HG02759 (cell line): ENCODE measurements around the gene ARMC2.
"Not testable (repeated sequence)": the region's sequence is repeated elsewhere in the genome, so short reads cannot be mapped to it uniquely, and the experiment has no call there.

Experiments used
- ATAC-seq: cut with Tn5 transposase; IDR thresholded peaks from one replicate; pipeline ENCODE4 v1.9.1; 2021; ENCODE audit warnings: mild to moderate bottlenecking, moderate library complexity; ENCODE audit not compliant: unreplicated experiment

Gene ARMC2

DNA sequence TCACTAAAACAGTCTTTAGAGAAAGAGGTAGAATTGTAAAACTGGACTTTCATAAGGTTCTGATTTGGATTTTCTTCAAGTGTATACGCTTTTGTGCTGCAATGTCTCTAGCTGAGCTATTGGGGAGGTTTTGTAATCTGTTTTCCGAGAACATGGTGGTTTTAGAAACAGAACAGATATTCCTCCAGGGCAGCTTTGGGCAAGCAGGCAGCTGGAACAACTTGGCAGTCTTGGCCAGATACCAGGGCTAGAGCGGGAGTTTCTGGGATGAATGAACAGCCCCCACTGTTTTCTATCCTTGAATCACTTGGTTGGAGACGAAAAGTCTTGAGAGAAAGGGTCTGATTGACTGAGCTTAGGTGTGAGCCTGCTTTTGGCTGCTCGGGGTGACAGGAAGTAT, 17.1 kb upstream of the ARMC2 start:
- ATAC-seq = no peak

DNA sequence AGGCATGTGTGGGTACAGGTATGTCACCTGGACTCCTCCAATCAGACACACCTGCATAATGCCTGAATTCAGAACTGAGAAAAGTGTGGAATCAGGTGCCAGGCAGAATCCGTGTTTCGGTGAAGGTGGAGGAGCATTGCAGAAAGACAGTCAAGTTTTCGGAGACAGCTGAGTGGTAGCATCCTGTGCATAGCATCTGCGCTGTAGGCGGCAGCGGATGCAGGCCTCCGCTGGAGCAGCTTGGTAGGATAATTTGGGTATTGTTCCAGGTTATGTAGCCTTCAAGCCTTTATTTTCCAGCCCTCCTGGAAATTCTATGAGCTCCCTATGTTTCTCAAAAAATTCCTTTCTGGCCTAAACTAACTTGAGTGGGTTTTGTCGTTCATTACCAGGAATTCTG, 15.5 kb upstream of the ARMC2 start:
- no peak for ATAC-seq

DNA sequence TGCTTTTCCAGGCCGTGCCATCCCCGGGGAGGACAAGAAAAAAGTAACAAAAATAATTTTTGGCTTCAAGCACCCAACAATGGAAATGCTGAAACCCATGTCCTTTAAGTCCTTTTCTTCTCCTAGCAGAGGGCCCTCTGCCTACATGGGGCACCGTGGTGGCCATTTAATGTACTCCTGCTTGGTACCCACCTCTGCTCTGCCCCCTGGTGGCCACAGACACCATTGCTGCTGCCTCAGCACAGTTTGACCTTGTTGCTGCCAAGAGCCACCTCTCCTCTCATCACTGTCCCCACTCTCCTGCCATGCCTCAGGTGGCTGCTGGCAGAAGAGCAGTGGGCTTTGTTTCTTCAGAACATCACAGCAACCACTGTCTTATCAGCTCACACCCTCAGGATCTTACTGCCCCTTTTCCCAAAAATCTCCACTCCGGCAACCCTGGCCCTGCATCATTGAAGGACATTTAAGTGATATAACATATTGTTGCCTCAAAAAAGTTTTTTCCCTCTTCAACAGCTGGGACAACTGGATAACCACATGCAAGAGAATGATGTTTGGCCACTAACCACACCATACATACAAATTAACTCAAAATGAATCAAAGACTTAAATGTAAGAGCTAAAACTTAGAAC, 12.9 kb upstream of the ARMC2 start:
- peak; percentile 82 for ATAC-seq

DNA sequence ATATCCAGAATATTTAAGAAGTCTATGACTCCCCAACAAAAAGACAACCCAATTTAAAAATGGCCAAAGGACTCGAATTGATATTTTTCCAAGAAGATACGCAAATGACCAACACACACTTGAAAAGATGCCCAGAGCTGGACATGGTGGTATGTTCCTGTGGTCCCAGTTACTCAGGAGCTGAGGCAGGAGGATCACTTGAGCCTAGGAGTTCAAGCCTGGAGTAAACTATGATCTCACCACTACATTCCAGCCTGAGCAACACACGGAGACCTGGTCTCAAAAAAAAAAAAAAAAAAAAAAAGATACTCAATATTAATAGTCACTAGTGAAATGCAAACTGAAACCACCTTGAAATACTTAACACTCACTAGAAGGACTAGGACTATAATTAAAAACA, 12.2 kb upstream of the ARMC2 start:
- no peak for ATAC-seq

DNA sequence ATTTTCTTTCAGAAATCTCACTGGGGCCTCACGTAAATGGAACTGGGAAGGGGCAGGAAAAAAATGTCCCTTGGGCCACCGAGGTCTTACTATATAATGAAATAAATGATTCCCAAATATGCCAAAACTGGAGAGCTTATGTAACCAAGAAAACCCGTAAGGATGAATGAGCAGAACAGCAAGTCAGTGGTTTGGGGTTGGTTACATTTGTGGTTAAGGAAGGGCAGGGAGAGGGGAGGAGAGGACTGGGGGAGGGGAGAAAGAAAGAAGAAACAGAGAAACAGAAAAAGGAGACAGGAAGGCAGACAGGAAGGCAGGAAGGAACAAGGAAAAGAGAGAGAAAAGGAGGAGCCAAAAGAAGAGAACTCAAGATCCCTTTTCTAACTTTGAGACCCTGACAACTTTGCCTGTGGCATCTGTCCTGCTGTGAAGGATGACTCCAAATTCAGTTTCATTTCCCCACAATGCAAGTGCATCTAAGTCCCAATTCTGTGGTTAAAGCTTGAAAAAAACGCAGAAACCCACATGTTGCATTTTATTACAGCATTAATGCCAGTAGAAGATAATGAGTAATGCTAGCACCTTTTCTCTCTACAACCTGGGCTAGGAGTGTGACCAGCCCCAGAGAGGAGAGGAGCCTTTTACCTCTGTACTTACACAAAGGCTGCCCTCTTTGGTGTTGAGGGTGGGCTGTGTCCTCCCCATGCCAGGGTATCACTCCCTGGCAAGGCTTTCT, 10.8 kb upstream of the ARMC2 start:
- no peak for ATAC-seq

DNA sequence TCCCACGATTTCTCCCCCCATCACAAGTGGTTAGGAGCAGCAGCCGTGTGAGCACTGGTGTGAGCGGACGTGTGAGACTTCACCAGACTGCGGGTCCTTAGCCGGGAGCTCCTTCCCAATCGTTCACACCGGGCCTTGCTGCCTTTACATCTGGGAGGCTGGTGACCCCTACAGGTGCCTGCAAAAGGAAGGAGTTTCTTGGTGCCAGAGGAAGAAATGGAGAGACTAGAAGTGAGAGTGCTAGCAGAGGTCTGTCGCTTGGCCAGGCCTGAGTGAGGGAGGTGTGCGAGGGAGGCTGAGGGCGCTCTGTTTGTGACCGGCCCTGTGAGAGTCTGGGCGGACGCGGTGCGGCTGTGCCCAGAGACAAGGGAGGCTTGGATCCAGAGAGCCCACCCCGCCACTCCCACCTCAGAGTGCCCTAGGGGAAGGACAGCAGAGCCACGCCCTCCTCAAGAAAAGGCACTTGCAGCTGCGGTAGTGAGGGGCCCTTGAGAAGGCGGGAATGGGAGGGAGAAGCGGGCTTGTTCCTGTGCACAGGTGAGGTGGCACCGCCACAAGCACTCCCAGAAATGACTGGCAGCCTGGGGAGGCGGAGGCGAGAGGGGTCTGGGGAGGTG, 10.0 kb upstream of the ARMC2 start:
- ATAC-seq = no peak

DNA sequence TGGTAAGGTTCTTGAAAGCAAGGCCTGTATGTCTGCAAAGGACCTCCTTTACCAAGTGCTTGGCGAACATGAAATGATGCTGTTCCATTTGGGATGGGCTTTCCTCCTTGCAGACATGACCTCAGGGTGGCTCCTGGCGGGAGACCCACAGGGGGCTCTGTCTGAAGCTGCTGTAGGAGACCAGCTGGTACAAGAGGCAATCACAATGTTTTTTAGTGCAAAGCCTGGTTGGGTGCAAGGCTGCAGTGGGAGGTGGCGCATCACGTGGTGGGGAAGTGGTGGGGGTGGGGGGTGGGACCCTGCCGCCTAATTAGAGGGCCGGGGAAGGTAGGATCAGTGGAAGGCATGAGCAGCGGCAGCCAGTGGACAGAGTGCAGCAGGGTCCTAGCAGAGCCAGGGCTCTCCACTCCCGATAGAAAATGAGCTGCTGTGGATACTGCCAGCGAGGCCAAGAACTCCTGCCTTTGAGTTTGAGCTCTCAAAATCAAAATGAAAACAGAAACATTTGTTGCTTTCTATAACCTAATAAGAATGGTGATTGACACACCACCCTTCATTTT, 9.1 kb upstream of the ARMC2 start:
- no peak for ATAC-seq

DNA sequence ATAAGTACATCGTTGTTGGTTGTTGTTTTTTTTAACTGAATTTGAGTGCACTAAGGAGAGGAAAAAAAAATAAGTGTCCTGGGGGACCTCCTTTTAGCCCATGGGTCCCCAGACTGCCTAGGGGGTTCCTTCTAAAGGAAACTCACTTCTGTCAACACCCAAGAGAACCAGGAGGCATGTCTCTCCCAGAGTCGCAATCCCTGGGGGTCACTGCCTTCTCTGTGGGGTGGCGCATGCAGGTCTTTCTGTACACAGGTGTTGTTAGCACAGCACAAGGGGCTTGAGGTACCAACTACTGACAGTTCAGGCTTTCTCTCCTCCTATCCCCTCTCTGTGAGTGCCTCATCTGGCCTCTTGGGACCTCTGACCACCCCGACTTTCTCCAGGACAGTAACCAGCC, 7.3 kb upstream of the ARMC2 start:
- no peak for ATAC-seq

DNA sequence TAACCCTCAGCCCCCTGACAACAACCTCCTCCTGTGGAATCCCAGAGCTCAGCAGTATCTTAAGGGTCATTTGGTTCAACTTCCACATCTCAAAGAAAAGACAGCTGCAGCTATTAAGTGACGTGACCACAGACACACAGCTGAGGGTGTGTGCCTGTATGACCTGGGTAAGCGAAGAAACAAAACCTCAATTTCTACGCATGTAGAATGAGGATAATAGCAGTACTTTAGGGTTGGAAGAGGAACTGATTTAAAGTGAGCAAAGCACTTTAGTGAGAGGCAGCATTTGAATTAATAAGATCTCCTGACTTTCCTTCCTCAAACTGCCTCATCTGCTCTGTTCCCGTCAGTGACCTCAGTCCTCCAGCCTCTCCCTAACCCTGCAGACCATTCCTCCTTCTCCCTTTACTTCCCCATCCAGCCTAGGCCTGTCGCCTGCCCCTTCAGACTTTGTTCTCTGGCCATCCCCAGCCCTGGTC, 6.8 kb upstream of the ARMC2 start:
- no peak for ATAC-seq

DNA sequence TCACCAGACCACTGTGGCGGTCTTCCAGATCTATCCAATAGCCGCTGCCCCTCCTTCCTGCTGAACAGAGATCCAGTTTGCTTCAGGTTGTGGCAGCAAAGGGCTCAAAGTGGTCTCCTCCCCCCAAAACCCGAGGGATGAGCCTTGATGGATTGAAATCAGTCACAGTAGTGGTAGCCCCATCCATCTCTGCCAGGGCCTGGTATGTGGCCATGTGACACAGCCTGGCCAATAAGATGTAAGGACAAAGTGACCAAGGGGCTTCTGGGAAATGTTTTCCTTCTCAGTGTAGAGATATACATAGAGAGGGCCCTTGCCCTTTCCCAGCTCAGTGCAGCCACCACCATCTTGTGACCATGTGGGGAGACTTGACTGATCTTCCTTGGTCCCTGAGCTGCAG, 4.1 kb upstream of the ARMC2 start:
- no peak for ATAC-seq

DNA sequence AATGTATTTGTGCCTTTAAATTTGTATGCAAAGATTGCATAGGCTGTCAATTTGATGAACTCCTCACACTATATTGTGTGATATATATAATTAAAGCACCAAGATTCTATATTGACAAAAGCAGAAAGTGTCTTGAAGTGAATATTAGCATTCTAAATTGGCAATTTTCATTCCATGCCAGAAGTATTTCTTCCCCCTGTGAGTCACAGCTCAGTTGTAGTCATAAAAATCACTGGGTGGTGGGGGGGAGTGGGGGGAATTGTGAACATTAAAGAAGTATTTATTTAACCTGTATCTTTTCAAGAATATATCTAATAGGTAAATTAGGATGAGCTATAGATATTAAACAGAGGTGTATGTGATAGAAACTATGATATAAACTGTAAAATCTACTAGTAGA, 3.1 kb upstream of the ARMC2 start:
- no peak for ATAC-seq

DNA sequence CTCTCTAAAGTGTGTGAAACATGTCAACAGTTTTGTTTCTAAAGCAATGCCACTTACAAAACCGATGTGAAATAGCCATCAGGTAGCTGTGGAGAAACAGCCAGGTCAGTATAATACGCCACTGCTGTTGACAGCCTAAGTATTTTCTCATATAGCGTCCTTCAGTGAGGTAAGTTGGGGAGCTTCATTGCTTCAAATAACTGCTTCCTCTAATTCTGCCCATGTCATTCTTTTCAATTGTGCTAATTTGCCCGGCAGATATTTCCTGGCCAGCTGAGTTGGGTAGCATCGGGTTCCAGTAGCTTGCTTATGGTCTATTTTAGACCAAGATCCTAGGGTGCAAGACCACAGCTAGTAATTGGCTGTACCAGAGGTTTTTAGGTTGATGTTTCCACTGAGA, 2.1 kb upstream of the ARMC2 start:
- ATAC-seq = no peak

DNA sequence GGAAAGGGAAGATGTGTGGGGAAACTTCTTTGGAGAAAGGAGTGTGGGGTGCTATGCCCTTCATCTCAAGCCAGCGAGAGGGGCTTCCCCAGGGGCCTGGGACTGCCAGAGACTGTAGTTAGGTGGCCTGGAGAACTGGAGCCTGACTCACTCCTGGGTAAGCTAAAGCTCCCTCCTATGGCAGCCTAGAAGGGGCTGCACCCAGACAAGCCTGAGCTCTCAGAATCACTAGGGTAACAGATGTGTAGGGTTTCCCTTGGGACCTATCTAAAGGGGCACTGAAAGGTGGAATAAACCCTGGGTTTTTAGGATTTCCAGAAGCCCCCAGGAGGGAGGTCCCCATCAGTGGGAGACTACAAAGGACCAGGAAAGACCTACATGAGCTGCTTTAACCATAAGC, 1.6 kb upstream of the ARMC2 start:
- no peak for ATAC-seq

DNA sequence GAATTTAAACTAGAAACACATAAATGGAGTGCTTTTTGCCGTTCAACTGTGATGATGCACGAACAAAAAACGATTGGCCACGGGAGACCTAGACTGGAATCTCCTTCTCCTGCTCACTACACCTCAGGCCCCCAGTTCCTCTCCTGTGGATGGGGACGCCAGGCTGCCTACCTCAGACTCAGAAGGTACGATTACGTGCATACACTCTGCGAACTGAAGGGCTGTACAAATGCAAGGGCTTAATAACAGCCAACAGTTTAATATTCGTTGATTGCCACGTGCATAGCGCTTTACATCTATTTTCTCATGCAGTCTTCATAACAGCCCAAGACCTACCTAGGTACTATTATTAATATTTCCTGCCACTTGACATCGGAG, 495 bp upstream of the ARMC2 start:
- ATAC-seq = no peak

DNA sequence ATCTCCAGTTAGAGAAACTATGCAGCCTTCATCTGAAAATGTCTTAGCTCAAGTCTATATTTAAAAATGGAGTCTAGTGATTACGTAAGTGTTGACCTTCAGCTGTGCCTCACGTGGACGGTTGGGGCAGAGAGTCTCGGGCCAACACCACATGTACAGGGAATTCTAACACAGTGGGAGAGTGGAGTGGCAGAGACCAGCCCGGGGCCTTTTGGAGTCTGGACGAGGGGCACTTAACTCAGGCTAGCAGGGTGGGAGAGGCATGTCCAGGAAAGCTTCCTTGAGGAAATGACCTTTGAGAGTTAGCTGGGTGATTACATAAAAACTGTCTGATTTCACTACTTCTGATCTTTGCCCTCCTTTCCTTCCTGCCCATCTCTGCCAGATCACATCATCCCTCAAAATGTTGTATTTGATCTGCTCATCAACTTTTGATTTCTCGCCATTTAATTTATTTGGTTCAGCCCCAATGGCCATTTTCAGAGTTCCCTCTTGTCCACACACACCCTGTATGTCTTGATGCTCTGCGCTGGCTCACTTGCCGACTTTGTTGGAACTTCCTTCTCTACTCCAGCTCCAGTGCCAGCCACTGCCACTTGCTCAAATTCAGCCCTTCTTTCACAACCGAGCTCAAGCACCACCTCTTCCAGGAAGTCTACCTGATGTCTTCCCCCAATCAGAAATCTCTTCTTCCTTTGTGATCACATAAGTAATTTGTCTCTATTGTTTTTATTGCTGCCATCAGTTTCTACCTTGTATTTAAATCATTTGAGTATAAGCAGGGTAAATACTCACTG, 2.6 kb downstream of the ARMC2 start:
- no peak for ATAC-seq

DNA sequence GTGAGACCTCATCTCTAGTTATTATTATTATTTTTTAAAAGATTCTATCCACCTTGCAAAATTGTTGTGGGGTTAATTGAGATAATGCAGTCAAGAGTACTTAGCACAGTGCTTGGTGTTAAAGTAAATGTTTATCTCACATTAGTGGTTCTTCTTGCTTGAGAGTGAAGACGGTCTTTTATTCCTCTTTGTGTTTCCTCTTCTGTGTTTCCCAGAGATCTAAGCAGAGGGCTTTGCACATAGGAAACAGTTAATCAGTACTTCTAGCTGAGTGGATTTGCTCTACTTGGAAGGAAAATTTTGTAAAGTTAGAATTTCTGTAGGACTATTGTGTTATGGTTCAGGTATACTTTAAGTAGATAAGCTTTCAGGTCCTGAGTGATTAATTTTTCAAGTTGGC, 3.5 kb downstream of the ARMC2 start:
- ATAC-seq = no peak

DNA sequence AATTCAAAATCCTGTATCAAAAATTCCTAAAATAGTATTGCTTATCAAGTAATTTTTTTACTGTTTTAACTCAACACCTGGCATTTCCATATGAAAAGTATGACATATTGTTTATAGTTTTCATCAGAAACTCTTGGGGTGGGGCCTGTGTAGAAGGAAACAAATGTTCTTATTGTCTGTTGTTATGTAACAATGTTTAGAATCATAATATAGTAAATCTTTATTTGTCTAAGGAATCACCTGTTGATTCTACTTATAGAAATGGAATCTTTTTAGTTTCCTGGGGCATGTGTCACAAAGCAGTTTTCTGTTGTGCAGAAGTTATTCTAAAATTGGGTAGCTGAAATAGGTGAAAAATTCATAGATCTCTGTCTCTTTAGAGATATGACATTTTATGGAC, 4.9 kb downstream of the ARMC2 start:
- no peak for ATAC-seq

DNA sequence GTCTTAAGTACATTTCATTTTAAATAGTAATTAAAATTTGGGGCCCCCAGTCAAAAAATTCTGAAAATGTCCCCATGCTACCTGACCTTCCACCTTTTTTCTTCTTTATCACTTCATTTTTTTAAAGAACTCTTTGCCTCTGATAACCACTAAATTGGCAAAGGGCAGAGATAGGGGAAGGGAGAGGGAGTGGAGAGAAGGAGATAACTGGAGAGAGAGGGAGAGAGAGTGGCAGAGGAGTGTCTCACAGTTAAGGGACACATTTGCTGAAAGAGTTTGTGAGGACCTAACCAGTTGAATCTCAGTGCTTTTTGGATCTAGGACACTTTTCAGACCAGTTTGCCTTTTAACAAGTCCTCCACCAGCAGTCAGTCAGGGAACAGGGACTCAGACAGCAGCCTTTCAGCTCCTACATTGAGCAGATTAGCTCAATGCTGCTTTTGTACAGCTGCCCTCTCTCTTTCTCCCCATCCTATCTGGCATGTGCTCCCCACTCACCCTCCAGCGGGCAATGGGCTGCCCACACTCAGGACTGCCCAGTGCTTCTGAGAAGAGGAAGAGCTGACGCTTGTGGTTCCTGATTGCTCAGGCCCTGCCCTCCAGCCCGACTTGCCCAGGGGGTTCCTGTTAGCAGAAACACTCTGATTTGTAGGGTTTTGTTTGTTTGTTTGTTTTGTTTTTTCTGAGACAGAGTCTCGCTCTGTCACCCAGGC, 14.4 kb downstream of the ARMC2 start:
- ATAC-seq = no peak

DNA sequence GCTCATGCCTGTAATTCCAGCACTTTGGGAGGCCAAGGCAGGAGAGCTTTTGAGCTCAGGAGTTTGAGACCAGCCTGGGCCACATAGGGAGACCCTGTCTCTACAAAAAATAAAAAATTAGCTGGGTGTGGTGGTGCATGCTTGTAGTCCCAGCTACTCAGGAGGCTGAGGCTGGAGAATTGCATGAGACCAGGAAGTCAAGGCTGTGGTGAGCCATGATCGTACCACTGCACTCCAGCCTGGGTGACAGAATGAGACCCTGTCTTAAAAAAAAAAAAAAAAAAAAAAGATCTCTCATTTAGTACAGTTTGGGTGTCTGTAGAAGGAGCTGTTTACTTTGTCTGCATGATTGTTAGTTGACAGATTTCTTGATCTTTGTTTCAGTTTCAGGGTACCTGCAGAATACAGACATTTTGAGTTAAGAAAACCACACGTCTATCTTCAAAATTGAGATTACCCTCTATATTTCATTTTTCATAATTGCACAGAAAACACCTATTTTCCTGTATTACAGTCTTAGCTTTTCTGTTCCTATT, 17.6 kb downstream of the ARMC2 start:
- not testable (repeated sequence) for ATAC-seq

DNA sequence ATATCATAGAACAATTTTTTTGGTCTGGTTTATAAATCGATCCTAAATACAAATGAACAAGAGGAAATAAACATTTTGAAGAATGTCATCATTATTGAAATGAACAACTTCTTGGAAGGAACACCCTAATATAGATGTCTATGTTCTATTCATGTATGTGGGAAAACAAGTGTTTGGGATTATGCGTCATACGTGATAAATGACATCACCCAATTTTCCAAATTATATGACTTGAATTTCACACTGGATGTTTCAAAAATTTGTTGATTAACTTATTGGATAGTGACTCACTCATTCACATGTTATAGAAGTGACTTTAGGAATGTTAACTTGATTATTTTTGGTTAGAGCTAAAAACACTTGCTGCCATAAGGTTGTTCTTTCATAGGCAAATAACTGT, 18.6 kb downstream of the ARMC2 start:
- no peak for ATAC-seq
